A673 (cell line): ENCODE results near the gene RNF19B.

Source experiments
- EZH2 ChIP-seq: fragments of 200-600 bp; sonication (generic); IDR thresholded peaks from 2 replicates; pipeline ENCODE4 v1.6.1; 2017; ENCODE audit warnings: borderline replicate concordance, low read depth, mild to moderate bottlenecking, mixed read lengths, antibody characterized with exemption, low read length; ENCODE audit not compliant: poor library complexity, severe bottlenecking
- TF ChIP-seq, protein P1 (sequence below): fragments of 300-800, 200-600 bp; sonication (generic); conservative IDR thresholded peaks from 2 replicates; pipeline ENCODE4 v1.5.1; 2017; ENCODE audit warnings: low read depth, mild to moderate bottlenecking, antibody characterized with exemption, low read length, moderate library complexity, mixed read lengths

GRCh38 chr1:32929366-32929765 is 35.2 kb downstream of the RNF19B start:
- no peak for TF ChIP-seq EZH2
- TF ChIP-seq, protein P1, sequence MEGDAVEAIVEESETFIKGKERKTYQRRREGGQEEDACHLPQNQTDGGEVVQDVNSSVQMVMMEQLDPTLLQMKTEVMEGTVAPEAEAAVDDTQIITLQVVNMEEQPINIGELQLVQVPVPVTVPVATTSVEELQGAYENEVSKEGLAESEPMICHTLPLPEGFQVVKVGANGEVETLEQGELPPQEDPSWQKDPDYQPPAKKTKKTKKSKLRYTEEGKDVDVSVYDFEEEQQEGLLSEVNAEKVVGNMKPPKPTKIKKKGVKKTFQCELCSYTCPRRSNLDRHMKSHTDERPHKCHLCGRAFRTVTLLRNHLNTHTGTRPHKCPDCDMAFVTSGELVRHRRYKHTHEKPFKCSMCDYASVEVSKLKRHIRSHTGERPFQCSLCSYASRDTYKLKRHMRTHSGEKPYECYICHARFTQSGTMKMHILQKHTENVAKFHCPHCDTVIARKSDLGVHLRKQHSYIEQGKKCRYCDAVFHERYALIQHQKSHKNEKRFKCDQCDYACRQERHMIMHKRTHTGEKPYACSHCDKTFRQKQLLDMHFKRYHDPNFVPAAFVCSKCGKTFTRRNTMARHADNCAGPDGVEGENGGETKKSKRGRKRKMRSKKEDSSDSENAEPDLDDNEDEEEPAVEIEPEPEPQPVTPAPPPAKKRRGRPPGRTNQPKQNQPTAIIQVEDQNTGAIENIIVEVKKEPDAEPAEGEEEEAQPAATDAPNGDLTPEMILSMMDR = no peak
